ENCODE data around the gene RAB3GAP2.
"Not testable (repeated sequence)": the region's sequence is repeated elsewhere in the genome, so short reads cannot be mapped to it uniquely, and the experiment has no call there.

Gene RAB3GAP2, protein sequence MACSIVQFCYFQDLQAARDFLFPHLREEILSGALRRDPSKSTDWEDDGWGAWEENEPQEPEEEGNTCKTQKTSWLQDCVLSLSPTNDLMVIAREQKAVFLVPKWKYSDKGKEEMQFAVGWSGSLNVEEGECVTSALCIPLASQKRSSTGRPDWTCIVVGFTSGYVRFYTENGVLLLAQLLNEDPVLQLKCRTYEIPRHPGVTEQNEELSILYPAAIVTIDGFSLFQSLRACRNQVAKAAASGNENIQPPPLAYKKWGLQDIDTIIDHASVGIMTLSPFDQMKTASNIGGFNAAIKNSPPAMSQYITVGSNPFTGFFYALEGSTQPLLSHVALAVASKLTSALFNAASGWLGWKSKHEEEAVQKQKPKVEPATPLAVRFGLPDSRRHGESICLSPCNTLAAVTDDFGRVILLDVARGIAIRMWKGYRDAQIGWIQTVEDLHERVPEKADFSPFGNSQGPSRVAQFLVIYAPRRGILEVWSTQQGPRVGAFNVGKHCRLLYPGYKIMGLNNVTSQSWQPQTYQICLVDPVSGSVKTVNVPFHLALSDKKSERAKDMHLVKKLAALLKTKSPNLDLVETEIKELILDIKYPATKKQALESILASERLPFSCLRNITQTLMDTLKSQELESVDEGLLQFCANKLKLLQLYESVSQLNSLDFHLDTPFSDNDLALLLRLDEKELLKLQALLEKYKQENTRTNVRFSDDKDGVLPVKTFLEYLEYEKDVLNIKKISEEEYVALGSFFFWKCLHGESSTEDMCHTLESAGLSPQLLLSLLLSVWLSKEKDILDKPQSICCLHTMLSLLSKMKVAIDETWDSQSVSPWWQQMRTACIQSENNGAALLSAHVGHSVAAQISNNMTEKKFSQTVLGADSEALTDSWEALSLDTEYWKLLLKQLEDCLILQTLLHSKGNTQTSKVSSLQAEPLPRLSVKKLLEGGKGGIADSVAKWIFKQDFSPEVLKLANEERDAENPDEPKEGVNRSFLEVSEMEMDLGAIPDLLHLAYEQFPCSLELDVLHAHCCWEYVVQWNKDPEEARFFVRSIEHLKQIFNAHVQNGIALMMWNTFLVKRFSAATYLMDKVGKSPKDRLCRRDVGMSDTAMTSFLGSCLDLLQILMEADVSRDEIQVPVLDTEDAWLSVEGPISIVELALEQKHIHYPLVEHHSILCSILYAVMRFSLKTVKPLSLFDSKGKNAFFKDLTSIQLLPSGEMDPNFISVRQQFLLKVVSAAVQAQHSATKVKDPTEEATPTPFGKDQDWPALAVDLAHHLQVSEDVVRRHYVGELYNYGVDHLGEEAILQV (N-terminal part only)

DNA sequence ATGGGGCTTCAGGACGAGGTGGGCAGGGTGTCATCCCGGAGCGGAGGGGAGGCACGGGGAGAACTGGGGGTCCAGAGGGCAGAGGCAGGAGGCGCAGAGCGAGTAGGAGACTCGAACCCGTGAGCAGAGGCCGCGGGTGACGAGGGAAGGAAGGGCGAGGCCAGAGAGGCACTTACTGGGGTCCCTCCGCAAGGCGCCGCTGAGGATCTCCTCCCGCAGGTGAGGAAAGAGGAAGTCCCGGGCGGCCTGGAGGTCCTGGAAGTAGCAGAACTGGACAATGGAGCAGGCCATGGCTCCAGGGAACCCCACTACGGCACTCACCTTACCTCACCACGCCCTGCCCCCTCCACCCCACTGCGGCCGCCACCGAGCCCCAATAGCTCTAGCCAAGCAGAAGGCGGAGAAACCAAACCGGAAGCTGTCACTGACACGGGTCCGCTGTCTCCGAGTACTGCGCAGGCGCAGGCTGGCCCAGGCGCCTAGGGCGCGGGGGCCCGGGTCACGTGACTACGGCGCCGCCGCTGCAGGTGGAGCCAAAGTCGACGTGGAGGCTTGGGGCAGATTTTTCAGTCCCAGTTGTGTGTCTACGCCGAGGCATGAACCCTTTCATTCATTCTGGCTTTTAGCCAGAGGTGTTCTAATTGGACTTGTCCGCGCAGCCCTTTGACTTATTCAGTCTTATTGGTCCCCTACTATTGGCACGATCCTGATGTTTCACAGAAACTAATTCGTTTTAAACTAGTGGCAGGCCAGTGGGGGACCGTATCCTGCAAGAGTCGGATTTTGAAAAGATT lies at the start of gene RAB3GAP2:
Gene RAB3GAP2 (minus strand): TSS at position 407 of the 794 bp plus-strand sequence. CDS start 116 bp downstream, at position 291.
- DNase-seq, result peak; percentile 97

DNA sequence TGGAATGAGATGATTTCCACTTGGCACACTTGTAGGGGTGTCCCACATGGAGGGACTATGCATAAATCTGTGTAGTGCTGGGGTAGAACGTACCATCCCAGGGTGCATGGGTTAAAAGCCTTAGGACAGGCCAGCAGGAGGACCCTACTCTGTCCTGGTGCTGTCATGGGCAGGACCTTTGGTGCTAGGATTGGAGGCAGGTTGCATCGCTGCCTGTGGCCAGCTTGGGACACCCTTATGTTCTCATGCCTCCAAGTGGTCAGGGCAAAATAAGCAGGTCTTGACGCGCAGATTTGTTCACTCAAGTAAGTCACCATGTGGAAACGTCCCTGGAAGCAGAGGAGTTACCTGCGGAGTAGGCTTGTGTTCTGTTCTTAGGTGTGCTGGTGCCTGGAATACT lies 49.5 kb upstream of the RAB3GAP2 start:
- DNase-seq, result peak; percentile 2

DNA sequence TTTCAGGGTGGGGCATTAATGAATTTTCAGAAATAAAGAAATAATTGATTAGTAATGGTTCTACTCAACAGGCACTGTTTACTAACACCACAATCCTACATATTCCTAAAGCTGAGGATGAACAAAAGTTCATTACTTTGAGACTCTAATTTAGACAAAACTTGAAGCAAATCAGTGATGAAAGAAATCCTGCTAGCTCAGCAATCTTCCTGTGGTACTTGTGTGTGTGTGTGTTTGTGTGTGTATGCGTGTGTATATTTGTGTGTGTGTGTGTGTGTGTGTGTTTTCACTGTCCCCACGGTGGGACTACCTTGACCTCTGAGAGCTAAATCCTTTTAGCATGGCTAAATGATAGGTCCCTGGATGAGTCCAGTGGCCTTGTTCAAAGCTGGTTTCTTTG lies 48.5 kb upstream of the RAB3GAP2 start:
- DNase-seq, result no peak

DNA sequence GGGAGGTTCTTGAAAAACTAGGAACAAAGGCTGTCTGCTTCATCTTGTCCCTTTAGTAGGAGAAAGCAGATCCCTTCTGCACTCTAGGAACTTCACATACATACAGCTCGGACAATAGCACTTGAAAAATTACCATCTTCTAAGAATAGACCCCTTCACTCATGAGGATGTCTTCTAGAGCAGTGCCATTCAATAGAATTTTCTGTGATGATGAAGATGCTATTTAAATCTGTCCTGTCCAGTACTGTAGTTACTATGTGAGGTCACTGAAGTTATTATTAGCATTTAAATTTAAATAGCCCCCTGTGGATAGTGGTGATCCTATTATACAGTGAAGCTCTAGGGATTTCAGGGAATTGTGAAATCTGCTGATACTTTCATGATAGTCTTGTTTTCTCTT lies 46.4 kb upstream of the RAB3GAP2 start:
- no peak for DNase-seq

DNA sequence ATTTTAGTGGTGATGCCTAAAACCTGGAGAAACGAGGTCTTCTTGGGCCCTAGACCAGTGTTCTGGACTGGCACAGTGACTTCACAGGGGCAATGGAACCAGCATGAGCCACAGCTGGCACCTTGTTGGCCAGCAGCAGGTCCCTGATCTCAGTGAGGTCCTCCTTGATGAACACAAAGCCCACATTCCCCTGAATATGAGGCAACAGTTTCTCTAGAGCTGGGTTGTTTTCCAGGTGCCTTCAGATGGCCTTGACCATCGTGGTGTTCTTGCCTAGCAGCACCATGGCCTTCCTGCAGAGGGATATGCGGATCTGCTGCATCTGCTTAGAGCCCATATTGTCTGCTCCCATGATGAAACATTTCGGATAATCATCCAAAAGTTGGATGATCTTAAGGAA lies 44.9 kb upstream of the RAB3GAP2 start:
- DNase-seq, result no peak

DNA sequence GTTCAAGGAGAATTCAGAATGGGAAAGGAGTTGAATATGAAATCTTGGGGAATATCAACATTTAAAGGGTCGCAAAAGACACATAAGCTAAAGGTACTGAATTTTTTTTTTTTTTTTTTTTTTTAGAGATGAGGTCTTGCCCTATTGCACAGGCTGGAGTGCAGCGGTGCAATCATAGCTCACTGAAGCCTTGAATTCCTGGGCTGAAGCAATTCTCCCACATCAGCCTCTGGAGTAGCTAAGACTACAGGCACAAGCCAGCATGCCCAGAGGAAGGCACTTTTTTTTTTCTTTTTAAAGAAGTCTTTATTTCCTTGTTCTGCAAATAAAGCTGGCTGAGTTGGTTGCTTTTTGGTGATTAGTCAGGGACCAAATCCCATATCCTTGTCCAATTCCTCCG lies 44.1 kb upstream of the RAB3GAP2 start:
- no peak for DNase-seq

DNA sequence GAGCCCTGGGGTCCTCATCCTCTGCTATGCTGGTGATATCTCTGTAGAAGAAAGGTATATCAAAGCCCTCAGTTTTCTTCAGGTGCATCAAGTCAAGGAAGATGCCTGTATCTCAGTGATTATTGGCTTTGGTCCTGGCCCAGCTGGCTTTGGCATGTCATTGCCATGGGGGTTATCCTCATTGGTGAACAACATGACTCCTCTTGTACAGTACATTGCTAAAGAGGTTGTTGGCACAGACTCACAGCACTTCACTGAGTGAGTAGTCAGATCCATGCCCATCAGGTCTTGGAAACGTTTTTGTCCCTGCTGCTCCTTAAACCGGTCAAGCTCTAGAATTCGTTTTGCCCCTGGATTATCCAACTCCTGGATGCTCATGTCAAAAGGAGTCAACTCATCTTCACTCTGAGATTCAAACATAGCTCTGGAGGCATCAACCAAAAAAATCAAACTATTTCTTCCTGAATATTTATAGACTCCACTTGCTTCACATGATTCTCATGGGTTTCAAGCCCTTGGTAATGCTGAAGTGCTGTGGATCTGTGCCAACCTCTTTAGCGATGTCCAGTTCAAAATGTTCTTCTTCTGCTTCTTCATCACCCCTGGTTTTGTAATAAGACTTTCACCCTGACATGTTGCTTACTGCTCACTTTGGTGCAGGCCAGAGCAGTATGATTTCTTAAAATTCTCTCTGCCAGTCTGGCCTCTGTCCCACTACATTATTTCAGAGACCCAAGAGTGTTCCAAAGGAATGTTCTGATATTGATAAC lies 43.0 kb upstream of the RAB3GAP2 start:
- DNase-seq, result no peak

DNA sequence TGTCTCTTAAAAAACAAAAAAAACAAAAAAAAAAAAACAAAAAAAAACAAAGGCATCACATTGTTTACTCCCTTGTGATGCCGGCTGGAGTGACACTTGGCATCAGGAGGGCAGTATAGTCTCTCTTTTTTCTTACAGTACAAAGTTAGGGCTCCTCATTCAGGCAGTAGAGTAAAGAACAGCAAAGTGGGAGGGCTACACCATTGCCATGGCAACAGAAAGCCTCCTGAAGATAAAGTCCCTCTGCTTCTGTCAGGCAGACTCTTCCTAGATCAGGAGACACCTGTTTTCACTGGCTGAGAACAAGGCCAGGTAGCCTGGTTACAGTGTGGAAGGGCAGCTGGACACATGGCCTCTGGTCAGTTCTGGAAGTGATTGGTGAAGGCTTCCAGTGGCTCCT lies 41.3 kb upstream of the RAB3GAP2 start:
- no peak for DNase-seq

DNA sequence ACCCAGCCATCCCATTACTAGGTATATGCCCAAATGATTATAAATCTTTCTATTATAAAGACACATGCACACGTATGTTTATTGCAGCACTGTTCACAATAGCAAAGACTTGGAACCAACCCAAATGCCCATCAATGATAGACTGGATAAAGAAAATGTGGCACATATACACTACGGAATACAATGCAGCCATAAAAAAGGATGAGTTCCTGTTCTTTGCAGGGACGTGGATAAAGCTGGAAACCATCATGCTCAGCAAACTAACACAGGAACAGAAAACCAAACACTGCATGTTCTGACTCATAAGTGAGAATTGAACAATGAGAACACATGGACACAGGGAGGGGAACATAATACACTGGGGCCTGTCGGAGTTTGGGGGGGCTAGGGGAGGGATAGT lies 37.9 kb upstream of the RAB3GAP2 start:
- not testable (repeated sequence) for DNase-seq

DNA sequence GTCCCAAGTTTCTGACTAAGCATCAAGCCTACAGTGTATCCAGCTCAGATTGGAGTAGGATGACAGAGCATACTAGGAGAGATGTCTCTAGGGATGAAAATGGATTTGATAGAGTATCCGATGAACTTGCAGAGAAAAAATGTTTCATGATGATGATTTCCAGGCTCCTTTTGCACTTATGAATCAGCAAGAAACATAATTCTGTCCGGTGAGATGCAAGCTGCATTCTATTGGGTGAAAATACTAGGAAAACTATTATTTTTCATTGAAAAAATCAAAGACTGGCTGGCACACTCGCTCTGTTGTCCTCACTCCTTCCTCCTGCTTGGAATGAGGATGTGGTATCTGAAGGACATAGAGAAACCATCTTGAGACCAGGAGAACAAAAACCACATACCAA lies 35.4 kb upstream of the RAB3GAP2 start:
- no peak for DNase-seq

DNA sequence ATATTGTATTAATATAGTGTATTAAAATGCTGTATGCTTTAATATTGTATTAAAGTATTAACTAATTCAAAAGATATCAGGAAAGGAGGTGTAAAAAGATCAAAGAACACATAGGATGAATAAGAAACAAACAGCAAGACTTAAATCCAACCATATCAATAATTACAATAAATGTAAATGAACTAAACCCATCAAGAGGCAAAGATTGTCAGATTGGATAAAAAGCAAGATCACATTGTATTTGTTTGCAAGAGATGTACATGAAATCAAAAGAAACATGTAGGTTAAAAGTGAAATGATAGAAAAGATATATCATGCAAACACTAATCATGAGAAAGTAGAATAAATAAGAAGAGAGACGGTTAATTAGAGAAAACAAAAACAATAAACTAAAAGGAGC lies 34.1 kb upstream of the RAB3GAP2 start:
- DNase-seq, result no peak

DNA sequence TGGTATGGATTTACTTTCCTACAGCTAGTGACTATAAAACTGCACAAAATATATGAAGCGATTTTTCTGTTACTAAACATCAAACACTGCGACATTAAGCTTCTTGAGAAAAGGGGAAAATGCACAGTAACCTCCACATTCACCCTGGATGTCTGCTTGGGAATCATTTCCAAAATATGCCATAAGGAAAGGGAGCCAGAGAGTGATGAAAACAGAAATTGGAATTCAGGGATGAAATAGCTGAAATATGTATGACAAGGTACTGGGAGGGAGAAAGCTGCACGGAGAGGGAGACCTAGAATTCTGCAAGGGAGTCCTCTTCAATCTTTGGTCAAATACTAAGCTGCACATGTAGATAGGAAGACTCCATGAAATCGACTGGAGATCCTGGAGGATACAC lies 31.6 kb upstream of the RAB3GAP2 start:
- DNase-seq, result no peak

DNA sequence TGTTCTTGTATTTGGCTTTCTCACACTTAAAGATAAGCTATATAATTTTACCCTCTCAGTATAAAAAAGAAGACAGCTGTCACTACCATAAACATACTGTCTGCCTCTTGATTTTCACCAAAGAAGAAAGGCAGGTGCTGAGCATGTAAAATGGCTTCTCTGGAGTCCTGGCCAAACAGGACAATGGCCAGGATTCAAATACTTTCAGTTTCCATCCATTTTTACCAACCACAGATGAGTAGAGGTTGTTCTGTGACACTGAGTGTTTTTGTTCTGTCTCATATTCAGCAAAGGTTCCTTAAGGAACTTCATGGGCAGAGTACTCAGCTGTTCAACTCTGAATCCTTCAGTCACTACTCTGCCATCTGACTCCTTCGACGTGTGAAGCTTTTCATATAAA lies 29.4 kb upstream of the RAB3GAP2 start:
- DNase-seq, result no peak

DNA sequence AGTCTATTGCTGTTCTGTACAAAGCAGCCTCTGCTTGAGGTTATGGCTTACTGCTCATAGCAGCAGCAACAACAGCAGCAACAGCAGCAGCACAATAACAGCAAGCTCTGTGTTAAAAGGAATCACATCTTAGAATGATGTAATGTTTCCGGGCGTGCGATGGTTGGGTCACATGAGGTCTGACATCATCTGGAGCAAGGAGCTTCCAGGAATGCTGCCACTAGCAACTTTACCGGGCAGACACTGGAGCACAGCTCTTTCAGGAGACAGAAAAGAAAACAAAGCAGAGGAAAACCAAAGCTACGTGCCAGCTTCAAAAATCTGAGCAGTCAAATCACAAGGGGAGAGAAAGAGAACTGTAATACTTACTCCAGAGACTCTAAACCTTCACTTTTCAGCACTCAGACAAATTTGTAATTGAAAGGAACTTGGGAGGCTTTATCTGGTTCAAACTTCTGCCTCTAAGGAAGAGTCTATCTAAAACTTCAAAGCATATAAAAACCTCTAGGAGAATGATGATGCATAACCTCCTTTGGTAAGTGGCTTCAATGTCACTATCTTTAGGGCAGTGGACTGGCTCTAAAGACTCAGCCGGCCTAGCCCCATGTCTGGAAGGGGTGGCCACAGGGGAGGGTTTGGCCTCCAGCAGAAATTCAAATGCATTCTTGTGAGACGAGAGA lies 28.3 kb upstream of the RAB3GAP2 start:
- no peak for DNase-seq

DNA sequence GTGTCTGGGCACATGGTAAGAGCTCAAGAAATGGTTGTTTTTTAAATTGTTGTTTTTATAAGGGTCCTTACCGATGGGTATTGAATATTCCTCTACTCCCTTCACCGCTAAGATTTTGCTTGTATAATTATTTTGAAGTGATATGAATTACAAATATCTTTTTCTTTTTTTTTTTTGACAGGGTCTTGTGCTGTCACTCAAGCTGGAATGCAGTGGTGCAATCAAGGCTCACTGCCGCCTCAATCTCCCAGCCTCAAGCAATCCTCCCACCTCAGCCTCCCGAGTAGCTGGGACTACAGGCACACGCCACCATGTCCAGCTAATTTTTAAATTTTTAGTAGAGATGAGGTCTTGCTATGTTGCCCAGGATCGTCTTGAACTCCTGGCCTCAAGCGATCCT lies 27.1 kb upstream of the RAB3GAP2 start:
- DNase-seq, result no peak

DNA sequence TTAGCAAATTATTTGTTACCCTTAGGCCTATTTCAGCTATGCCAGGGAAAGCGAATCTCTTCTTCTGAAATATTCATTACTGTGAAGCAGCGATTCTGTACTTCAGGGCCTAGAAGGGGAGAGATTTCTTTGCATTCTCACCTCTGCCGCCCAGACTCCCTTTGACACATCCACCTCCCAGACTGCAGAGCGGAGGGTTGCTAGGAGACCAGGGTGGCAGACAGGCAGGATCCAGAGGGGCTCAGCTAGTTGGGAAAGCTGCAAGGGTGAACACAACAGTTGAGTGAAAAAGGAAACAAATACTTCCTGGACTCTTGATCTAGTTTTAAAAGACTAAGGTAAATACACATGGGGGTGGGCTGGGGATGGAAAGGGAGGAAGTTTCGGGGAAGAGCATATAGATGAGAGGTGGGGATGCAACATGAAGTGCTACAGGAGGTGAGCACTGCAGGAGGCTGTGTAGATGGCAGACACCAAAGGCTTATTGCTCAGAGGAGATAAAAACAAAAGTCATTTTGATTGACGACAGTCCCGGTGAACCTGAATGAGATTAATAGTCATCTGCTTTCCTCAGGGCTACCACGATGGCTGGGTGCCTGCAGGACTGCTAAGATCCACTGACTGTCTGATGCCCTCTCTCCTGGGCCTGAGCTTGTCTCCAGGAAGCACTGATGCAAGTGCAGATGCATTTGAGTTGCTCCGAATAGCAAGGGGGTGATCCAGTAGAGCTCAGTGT lies 26.4 kb upstream of the RAB3GAP2 start:
- no peak for DNase-seq

DNA sequence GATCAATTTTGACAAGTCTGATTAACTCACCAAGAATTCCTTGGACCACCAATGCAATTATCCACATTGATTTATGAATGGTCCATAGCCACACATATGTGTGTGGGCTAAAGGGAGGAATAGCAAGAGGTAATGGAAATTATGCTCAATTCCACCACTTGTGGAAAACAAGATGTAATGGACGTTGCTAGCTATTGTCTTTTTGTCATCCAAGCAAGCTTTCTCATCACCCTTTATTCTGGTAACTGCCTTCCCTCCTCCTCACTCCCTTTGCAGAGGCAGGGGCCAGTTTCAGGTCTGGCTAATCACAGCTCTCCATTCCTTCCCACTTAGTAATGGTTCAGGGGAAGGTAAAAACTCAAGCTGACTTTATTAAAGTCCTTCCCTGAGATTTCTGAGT lies 24.7 kb upstream of the RAB3GAP2 start:
- DNase-seq, result no peak

DNA sequence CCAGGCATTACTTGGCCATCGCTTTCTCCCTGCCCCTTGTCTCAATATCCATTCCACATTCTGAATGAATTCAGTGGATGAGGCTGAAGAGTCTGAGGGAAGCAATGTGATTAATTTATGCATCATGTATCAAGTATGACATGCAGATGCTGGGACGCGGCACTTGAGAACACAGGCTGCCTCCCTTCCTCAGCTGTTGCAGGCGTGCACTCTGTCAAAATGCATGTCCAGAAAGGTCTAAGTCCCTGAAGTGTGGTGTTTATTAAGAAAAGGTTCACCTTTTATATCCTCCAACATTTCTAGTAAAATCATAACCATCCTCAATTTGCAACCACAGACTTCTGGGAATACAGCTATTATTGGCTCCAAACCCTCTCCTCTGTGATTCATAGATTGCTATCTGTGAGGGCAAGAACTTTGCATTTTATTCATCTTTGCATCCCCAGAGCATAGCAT lies 22.6 kb upstream of the RAB3GAP2 start:
- DNase-seq, result no peak

DNA sequence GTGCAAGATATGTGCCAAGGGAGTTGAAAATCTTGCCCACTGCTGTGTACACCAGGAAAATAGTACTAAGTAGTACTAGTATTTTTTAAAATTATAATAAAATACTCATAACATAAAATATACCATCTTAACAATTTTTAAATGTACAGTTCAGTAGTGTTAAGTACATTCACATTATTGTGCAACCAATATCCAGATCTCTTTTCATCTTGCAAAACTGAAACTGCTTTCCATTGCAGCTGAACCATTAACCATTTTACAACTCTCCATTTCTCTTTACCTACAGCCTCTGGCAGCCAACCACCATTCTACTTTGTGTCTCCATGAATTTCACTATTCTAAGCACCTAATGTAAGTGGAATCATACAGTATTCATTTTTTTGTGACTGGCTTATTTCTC lies 19.3 kb upstream of the RAB3GAP2 start:
- DNase-seq, result no peak

DNA sequence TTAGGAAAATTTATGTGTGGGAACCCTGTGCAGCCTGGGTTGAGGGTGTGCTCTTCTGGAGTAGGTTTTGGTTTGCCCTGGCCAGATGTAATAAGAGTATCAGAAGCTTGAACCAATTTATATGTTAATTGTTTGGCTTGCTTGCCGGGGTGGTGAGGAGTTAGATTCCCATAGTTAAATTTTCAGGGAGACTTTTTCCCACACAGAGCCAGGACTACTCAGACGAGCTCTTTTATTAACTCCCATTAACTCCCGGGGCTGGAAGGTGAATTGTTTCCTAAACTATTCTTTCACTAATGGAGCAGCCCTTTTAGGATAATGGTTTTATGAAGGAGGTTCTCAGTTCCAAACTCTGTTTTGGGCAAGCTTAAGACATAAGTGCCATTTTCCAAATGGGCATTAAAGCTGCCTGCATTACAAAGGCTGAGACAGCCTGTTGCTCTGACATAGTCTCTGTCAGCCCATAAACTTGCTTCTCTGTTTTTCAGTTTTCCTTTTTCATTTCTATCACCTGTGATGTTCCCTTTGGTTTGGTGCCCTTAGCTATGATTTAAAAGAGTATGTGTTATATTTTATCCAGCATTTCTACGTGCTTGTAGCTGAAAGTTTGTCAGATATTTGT lies 18.0 kb upstream of the RAB3GAP2 start:
- no peak for DNase-seq
